IPS DF 19.7 (cell line): ENCODE measurements around the gene TBXAS1.
"Not testable (repeated sequence)": the region's sequence is repeated elsewhere in the genome, so short reads cannot be mapped to it uniquely, and the experiment has no call there.

Experiments
- DNase-seq: peaks from one replicate; pipeline ENCODE4 v3.0.0-alpha.2; 2013; ENCODE audit warnings: low read depth, low spot score

TBXAS1 gene

DNA sequence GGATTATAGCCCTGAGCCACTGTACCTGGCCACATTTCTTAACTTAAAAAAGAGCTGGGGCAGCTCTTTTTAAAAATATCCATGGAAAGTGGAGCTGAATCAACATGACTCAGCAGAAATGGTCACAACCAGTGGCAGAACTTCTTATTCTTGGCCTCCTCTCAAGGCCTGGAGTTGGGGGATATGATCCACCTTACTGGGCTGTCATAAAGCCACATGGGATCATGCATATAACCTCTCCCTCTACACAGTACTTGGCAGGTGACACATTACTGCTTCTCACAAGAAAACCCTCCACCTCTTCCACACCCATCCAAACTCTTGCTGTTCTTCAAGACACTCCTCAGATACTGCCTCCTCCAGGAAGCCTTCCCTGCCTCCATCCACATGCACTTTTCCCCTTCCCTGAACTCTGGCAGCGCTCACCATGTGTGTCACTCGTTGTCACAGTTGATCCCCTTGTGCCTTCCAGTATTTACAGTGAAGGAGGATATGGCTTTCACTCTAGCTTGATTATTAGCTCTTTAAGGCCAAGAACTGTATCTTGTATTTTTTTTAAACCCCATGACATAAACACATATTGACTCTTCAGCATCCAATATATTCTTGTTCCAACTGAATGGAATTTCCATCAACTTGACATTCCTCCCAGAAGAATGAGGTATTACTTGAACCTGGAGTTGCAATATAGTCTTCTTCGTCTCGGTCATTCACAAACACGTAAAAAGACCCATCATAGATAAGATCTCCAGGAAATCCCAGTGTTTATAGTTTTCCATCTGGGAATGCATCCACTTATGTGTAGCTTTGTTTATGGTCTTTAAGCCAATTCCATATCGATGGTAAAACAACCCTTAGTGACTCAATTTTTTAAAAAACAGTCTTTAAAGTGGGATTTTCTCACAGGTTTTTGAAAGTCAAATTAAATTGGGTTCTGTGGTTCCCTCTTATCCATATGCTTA is 85.5 kb downstream of the TBXAS1 start:
- DNase-seq, result no peak

DNA sequence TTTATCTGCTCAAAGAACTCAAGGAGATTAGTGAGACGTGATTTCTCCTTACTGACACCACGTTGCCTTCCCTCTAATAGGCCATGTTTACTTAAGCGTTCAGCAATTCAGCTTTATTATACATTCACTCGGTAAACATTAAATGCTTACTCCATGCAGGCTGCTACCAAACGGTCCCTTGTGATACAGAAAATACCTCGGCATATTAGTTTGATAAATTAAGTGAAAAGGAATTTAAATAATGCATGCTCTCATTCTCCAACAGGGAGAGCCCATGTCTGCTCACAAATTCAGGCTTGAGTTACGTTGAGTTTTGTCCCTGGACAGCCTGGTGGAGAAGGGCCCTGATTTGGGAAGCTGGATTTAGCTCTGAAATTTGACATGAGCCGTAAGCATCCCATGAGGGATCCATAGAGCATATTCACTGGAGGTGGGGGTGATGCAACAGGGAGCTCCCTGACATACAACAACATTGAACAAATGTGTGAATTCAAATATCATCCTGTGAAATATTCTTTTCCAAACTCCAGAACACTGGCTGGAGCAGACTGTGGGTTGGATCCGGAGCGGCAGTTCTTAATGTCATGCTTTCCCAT is 86.3 kb downstream of the TBXAS1 start:
- DNase-seq, result no peak

DNA sequence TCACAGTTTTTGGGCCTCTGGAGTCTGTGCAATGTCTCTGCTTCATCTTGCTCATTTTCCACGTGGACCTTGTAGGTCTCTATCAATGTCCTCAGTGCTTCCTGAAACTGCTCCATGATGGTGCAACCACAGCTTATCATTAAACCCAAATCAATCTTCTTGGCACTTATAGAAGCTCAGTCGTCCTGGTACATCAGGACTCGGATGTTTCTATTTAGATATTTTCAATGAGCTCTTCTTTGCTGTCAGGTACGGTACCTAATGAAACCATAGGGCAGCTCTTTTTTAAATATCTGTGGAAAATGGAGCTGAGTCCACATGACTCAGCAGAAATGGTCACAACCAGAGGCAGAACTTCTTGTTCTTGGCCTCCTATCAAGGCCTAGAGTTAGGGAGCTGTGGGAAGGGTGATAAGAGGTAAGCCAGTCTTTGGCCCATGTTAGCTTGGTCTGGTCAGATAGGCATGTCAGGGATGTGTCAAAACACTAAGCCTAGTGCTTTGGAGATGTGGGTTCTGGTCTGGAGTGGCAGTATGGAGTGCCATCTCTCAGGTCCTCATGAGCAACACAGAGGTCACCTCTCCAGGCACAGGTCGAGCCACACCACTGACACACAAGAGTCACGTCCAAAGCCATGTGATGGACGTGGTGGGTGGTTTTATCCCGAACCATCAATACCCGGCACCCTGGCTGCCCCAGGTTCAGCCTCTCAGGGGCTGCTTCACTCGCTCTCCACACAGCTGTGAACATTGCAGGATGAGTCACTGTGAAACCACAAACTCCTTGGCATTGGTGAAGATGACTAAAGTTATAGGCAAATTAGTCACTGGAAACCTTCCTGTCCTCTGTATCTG is 87.0 kb downstream of the TBXAS1 start:
- DNase-seq, result no peak

DNA sequence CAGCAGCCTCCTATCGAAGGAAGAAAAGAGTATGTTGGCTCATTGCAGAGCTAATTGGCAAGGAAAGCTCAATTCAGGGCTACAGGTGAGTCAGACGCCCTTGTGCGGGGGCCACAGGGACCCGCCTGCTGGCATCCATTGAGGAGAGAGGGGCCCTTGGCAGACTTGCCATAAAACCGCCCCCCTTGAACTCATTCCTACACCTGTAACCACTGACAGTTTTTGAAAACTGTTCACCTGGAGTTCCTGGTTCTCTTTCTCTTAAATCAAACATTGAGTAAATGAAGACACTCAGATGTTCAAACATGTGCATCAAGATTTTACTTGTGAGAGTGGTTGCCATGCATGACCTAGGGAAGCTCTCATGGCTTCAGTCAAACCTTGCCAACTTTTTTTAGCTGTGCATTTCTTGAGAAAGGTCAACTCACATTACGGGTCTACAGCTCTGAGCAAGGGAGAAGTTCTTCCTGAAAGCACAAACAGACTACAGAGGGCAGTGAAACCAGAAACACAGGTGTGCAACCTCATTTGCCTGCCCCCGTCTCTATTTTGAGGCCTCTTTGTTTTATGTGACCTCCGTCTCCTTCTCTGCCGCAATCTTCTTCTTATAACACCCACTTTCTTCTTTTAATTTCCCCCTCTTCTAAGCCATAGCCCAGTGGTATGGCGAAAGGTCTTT is 87.8 kb downstream of the TBXAS1 start:
- no peak for DNase-seq

DNA sequence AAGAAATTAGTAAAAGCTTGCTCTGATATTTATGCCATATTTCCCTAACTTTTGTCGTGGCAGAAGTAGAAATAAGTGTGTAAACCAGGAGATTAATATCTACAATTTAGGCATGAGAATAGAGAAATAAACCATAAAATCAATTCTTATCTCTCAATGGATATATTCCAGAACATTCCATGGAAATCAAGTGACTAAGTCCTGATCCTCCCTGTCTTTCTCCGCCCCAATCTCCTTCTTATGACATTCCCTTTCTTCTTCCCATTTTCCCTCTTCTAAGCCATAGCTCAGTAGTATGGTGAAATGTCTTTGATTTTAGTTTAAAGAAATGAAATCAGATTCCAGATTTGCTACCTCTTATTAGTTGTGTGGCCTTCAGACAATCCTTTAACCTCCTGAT is 88.8 kb downstream of the TBXAS1 start:
- DNase-seq, result no peak

DNA sequence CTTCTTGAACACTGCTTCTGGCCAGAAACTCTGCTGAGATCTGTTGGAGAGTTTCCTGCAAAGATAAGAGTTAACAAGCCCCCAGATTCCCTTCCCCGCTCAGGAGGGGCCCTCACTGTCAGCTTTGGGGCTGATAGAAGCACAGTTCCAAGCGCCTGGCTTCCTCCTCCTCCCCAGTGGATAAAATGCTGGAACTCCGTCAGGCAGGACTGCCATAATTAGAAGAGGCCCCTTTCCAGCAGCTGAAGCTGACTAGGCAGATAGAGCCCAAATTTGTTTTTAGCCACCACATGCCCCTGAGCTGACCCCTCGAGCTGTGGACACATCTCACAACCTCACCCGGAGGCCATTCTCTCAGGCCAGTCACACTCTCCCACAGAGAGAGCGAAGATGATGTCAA is 89.4 kb downstream of the TBXAS1 start:
- DNase-seq, result no peak

DNA sequence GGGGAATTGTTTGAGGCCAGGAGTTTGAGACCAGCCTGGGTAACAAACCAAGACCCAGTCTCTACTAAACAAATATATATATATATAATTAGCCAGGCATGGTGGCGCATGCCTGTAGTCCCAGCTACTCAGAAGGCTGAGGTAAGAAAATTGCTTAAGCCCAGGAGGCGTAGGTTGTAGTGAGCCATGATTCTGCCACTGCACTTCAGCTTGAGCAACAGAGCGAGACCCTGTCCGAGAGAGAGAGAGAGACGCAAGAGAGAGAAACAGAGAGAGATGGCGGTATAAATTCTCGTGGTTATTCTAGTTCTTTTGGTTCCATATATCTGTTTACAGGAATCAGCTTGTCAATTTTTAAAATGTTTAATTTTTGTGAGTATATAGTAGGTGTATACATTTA is 94.0 kb downstream of the TBXAS1 start:
- DNase-seq, result no peak

DNA sequence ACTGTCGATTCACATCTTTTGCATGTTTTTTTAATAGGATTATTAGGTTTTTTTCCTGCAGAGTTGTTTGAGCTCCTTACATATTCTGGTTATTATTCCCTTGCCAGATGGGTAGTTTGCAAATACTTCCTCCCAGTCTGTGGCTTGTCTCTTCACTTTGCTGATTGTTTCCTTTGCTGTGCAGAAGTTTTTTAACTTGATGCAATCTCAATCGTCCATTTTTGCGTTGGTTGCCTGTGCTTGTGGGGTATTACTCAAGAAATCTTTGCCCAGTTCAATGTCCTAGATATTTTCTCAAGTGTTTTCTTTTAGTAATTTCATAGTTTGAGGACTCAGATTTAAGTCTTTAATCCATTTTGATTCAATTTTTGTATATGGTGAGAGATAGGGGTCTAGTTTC is 95.4 kb downstream of the TBXAS1 start:
- DNase-seq, result no peak

DNA sequence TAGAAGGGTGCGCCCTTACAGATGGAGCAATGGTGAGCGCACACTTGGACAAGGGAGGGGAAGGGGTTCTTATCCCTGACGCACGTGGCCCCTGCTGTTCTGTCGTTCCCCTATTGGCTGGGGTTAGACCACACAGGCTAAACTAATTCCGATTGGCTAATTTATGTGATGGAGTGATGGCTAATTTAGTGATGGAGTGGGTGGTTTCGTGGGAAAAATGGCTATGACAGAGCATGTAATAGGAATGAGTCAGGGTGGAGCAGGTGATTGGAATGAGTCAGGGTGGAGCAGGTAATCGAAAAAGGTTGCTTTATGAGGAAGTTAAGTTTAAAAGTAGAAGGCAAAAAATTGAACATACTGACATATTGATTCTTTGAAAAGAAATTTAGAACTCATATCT is 100.2 kb downstream of the TBXAS1 start:
- DNase-seq, result not testable (repeated sequence)

DNA sequence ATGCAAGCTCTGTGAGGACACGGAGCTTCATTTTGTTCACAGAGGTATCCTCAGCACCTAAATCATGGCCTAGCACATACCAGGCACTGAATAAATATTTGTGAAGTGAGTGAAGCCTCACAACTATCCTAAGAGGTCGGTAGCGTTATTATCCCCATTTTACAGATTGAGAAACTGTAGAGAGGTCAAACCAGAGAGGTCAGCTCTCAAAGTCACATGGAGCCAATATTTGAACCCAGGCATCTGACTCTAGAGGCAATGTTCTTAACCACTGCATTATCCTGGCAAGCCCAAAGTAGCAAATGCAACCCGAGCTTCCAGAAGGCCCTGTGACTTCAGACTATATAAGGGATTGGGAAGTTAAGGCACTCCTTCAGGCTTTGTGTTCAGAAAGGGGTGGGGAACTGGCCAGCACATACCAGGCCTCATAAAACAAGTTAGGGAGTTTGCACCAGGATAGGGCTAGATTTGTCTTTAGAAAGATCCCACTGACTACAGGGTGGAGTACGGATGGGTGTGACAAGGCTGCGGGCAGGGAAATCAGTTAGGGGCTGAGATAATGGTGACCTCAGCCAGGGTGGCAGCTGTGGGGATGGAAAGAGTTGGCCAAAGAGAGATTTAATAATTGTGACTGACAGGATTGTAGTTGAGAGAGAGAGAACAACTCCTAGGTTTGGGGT is 101.4 kb downstream of the TBXAS1 start:
- DNase-seq, result no peak

DNA sequence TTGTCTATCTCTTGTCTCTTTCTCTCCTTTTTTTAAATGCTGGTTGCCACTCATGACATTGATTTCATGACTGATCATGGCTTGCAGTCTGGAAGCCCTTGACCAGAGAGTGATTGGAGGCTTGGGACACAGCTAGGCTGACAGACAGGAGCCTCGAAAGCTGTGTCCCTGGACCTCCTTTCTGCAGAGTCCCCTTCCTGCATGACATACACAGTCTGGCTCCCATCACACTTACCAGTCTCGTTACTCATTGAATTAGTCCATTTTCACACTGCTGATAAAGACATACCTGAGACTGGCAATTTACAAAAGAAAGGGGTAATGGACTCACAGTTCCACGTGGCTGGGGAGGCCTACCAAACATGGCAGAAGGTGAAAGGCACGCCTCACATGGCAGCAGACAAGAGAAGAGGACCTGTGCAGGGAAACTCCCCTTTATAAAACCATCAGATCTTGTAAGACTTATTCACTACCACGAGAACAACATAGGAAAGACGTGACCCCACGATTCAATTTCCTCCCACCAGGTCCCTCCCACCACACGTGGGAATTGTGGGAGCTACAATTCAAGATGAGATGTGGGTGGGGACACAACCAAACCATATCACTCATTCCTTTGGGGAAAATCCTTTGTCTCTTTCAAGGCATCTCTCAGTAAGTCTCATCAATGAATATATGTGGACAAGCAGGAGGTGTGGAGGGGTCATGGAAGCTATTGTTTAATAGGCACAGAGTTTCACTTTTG is 102.3 kb downstream of the TBXAS1 start:
- DNase-seq, result no peak

DNA sequence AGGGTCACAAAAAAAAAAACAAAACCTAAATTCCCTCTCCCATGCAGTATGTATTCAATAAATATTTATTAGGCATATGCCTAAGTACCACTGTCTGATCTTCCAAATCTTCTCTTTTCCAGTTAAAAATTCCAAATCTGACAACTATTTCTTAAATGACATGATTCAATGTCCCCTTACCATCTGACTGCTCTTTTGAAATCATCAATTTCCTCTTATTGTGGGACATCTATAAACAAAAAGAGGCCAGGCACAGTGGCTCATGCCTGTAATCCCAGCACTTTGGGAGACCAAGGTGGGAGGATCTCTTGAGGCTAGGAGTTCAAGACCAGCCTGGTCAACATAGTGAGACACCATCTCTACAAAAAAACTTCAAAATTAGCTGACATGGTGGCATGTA is 103.5 kb downstream of the TBXAS1 start:
- DNase-seq, result no peak

DNA sequence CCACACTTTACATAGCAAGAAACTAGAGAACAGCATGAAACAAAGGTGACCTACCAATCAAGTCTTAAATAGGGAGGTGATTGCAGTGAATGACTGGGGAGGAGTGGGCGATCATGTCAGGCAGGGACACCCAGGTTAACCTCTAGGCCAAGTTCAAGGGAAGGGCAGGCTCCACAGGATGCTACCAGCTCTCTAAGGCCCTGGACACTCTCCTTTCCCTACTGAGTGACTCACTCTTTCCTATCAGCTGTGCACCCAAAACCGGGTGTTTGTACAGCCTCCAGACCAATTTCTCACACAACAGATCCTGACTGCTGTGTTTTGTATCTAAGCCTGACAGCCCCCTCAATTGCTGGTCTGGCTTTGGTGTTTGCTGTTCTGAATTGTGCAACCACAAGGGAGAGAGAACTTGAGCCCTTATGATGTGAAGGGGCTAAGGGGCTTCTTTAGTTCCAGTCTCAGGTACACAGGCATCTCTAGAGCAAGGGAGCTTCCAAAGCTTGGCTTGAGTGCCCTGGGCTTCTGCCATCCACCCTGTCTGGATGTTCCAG is 107.8 kb downstream of the TBXAS1 start:
- no peak for DNase-seq

DNA sequence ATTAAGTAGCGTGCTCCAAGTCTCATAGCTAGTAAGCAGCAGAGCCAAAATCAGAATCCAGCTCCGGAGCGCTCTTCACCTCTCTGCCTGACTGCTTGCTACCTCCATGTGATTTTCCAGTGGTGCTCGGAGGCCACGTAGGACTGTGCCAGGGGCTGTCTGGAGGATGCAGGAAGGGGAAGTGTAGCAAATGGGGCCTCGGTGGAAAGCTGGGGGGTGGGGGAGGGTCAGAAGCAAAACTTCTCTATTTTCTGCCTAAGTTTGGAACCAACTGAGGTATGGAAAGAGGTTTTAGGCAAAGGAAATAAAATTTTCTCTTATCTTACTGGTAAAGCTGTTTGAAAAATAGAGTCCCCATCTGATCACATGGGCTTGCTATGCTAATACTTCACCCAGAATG is 108.7 kb downstream of the TBXAS1 start:
- DNase-seq, result no peak

DNA sequence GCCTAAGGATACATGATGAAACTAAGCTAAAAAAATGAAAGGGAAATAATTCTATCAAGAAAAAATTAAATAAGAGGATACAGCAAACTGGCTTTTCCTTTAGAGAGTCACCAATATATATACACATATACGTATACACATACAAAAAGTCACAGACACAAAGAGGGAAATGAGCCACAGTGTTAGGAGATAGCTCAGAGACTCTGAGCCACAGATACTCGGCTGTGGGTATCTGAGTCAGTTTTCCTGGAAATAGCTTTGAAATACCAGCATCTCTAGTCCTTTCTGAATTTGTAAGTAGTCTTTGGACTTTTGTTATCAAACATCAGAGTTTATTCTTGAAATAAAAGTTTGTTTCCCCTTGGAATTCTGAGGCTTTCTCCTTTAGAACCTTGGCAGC is 111.8 kb downstream of the TBXAS1 start:
- DNase-seq, result no peak

DNA sequence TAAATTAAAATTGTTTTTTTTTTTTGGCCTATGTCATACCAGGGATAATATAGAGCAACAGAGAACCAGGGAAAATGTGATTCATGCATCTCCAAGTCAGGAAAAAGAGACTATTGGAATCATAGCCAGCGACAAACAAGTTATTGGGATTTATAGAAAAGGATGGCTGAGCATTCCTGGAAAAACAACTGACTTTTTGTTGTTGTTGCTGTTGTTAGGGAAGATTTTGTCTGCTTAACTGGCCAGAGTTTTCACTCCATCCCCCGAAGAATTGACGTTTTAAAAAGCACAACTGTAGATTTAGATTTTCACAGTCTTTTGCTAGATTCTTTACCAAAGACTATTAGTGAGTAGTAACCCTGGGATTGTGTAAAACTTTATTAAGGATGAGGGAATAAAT is 112.4 kb downstream of the TBXAS1 start:
- DNase-seq, result no peak

DNA sequence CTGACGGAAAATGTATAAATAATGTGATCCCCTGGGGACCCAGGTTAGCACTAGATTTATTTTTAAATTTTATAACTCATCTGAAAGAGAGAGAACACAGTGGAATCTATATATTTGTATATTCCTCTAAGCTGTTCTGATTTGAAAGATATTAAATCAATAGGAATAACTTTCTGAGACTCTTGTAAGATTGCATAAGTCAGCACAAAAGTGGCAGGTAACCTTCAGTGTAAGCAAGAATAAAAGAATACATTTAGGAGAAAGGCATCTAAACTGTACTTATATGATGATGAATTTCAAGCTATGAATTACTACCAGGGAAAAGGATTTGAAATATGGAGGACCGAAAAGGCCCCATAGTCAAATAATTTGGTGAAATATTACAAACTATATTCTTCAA is 112.8 kb downstream of the TBXAS1 start:
- no peak for DNase-seq

DNA sequence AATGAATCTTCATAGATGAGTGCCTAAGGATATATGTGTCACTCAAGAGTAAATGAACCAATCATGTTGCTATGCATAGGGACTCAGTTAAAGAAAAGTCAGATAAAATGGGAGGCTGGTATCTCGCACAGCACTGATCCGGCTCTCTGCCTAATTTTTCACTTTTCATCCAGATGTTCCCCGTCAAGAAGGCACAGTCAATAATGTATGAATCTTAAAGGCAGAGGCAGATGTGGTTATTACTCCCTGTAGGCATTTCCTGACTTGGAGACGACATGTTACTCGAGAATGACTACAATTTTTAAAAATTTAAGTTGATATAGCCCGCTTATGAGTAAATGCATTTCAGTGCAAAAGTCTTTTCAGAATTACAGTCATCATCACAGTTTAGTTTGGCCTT is 113.6 kb downstream of the TBXAS1 start:
- DNase-seq, result no peak

DNA sequence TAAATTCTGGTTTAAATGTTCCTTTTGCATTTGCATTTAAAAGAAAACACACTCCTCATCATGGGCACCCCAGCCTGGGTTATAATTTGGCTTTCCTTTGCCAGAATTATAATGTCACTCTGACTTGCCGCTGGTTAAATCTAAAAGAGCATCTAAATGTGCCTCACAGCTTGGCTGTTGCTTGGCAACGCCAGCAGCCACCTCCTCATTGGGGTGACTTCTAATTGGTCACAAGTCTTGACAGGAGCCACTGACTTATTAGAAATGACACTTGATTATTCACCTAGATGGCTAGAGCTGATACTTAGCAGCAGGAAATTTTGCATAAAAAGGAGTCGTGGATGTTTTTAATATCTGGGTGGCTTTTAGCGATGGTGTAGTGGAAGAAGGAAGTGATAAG is 114.3 kb downstream of the TBXAS1 start:
- no peak for DNase-seq

DNA sequence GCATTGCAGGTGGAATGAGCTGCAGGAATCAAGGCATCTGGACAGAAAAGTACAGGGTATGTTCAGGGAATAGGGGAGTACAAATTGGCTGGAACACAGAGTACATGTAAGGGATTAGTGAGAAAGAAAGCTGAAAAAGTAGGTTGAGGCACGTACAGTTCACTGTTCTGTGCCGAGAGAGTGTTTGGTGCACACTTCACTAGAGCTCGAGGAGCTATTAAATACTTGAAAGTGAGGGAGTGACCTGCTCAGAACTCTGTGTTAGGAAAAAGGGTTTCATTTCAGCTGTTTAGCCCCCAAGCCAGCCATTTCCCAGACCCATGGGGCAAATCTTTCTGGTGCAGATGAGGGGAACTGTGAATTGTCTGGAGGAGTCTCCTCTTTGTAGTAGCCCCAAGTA is 115.2 kb downstream of the TBXAS1 start:
- DNase-seq, result no peak
